IgD-negative memory B cell (primary cell): ENCODE data around the gene UST. TPM values are rescaled to one million over a fixed set of nuclear protein-coding genes. Genes with fewer than 3 reads are reported as not detected.

ENCODE experiments used
- H3K27ac Mint-ChIP-seq, 3 donors: one replicate each; pipeline ENCODE4 v1.8.0; 2020 to 2022; ENCODE audit warnings: mild to moderate bottlenecking in 3 of 3, mixed read lengths in 3 of 3, moderate library complexity in 1 of 3
- H3K27me3 Mint-ChIP-seq: one replicate; pipeline ENCODE4 v1.8.0; 2021; ENCODE audit warnings: mixed read lengths
- H3K36me3 Mint-ChIP-seq: one replicate; pipeline ENCODE4 v1.8.0; 2020; ENCODE audit warnings: mild to moderate bottlenecking, mixed read lengths
- H3K4me1 Mint-ChIP-seq, 3 donors: one replicate each; pipeline ENCODE4 v1.8.0; 2020 to 2022; ENCODE audit warnings: mixed read lengths in 3 of 3, mild to moderate bottlenecking in 1 of 3
- H3K4me3 Mint-ChIP-seq, 4 donors: one replicate each; pipeline ENCODE4 v1.8.0; 2020 to 2022; ENCODE audit warnings: mild to moderate bottlenecking in 4 of 4, mixed read lengths in 4 of 4, moderate library complexity in 3 of 4
- H3K9me3 Mint-ChIP-seq, 3 donors: one replicate each; pipeline ENCODE4 v1.8.0; 2020 to 2021; ENCODE audit warnings: mixed read lengths in 3 of 3, mild to moderate bottlenecking in 1 of 3
- polyA plus RNA-seq: library from polyadenylated mRNA; unstranded; fragments of 300-500 nt; fragmentation: Illumina TruSeq; gene quantifications from one replicate; pipeline ENCODE4 v1.2.3, GENCODE V29; 2021

UST gene
- polyA plus RNA-seq, 1 donor from 2014 or later, result 1.3 TPM

GRCh38 chr6:149076355-149076734 lies 329.5 kb downstream of the UST start:
- H3K27me3 Mint-ChIP-seq, result no peaks in the 10 kb centered on the region
- H3K4me3 Mint-ChIP-seq, result no peak overlapping the region
- no peaks in the 10 kb centered on the region for H3K9me3 Mint-ChIP-seq
- H3K36me3 Mint-ChIP-seq, result peaks cover 15% of the 10 kb centered on the region
- no peak overlapping the region for H3K27ac Mint-ChIP-seq
- H3K4me1 Mint-ChIP-seq, result peaks cover 0 to 4% (median 2%) of the 10 kb centered on the region in 3 donors

- no peak overlapping the region for H3K27ac Mint-ChIP-seq
- peaks cover 2 to 7% (median 5%) of the 10 kb centered on the region in 3 donors for H3K4me1 Mint-ChIP-seq
Observed at GRCh38 chr6:149077208-149077607, 330.4 kb downstream of the UST start.

GRCh38 chr6:149078211-149078782 lies 331.5 kb downstream of the UST start:
- H3K4me1 Mint-ChIP-seq, result peaks cover 3 to 7% (median 5%) of the 10 kb centered on the region in 3 donors
- H3K9me3 Mint-ChIP-seq, result no peaks in the 10 kb centered on the region
- no peak overlapping the region for H3K4me3 Mint-ChIP-seq
- peak overlapping the region in 1 of 3 donors; percentile 42 for H3K27ac Mint-ChIP-seq
- H3K27me3 Mint-ChIP-seq, result no peaks in the 10 kb centered on the region
- peaks cover 12% of the 10 kb centered on the region for H3K36me3 Mint-ChIP-seq

More at GRCh38 chr6:149077208-149077607, 330.4 kb downstream of the UST start:
- H3K4me3 Mint-ChIP-seq, result no peak overlapping the region
- H3K36me3 Mint-ChIP-seq, result peaks cover 14% of the 10 kb centered on the region
- H3K27me3 Mint-ChIP-seq, result no peaks in the 10 kb centered on the region
- H3K9me3 Mint-ChIP-seq, result no peaks in the 10 kb centered on the region

- H3K36me3 Mint-ChIP-seq, result peaks cover 6% of the 10 kb centered on the region
- H3K27ac Mint-ChIP-seq, result no peak overlapping the region
- H3K4me1 Mint-ChIP-seq, result peaks cover 3 to 7% (median 5%) of the 10 kb centered on the region in 3 donors
- no peaks in the 10 kb centered on the region for H3K9me3 Mint-ChIP-seq
- H3K27me3 Mint-ChIP-seq, result no peaks in the 10 kb centered on the region
- H3K4me3 Mint-ChIP-seq, result no peak overlapping the region
Observed at GRCh38 chr6:149079456-149079855, 332.6 kb downstream of the UST start.

- Mint-ChIP-seq H3K36me3 (peaks cover 2% of the 10 kb centered on the region), H3K4me1 (peaks cover 3 to 7% (median 5%) of the 10 kb centered on the region in 3 donors), H3K4me3 (no peak overlapping the region), H3K27ac (no peak overlapping the region), H3K9me3 (no peaks in the 10 kb centered on the region), H3K27me3 (no peaks in the 10 kb centered on the region)
Observed at GRCh38 chr6:149079911-149080491, 333.2 kb downstream of the UST start.

- no peak overlapping the region for H3K4me3 Mint-ChIP-seq
- H3K27me3 Mint-ChIP-seq, result no peaks in the 10 kb centered on the region
- H3K36me3 Mint-ChIP-seq, result peaks cover 2% of the 10 kb centered on the region
- H3K9me3 Mint-ChIP-seq, result no peaks in the 10 kb centered on the region
- H3K27ac Mint-ChIP-seq, result no peak overlapping the region
- H3K4me1 Mint-ChIP-seq, result peaks cover 3 to 7% (median 5%) of the 10 kb centered on the region in 3 donors
Observed at GRCh38 chr6:149080511-149080910, 333.7 kb downstream of the UST start.

- Mint-ChIP-seq H3K27ac (no peak overlapping the region), H3K4me1 (peaks cover 3 to 7% (median 5%) of the 10 kb centered on the region in 3 donors), H3K36me3 (peaks cover 2% of the 10 kb centered on the region), H3K4me3 (no peak overlapping the region), H3K9me3 (no peaks in the 10 kb centered on the region), H3K27me3 (no peaks in the 10 kb centered on the region)
Observed at GRCh38 chr6:149081281-149081680, 334.5 kb downstream of the UST start.

GRCh38 chr6:149082320-149082719 lies 335.5 kb downstream of the UST start:
- Mint-ChIP-seq H3K27me3 (no peaks in the 10 kb centered on the region), H3K36me3 (peaks cover 2% of the 10 kb centered on the region), H3K4me3 (no peak overlapping the region), H3K9me3 (no peaks in the 10 kb centered on the region), H3K4me1 (peaks cover 3 to 7% (median 5%) of the 10 kb centered on the region in 3 donors), H3K27ac (peak overlapping the region in 1 of 3 donors; percentile 63)

- H3K27me3 Mint-ChIP-seq, result no peaks in the 10 kb centered on the region
- H3K36me3 Mint-ChIP-seq, result peaks cover under 1% of the 10 kb centered on the region
- no peaks in the 10 kb centered on the region for H3K9me3 Mint-ChIP-seq
- H3K27ac Mint-ChIP-seq, result no peak overlapping the region
- no peak overlapping the region for H3K4me3 Mint-ChIP-seq
- peaks cover 3 to 7% (median 5%) of the 10 kb centered on the region in 3 donors for H3K4me1 Mint-ChIP-seq
Observed at GRCh38 chr6:149084026-149084425, 337.2 kb downstream of the UST start.

GRCh38 chr6:149084808-149085556 lies 338.2 kb downstream of the UST start:
- no peaks in the 10 kb centered on the region for H3K9me3 Mint-ChIP-seq
- H3K4me1 Mint-ChIP-seq, result peaks cover 3 to 7% (median 5%) of the 10 kb centered on the region in 3 donors
- no peaks in the 10 kb centered on the region for H3K27me3 Mint-ChIP-seq
- no peak overlapping the region for H3K4me3 Mint-ChIP-seq
- no peak overlapping the region for H3K27ac Mint-ChIP-seq
- H3K36me3 Mint-ChIP-seq, result no peaks in the 10 kb centered on the region

- Mint-ChIP-seq H3K36me3 (no peaks in the 10 kb centered on the region), H3K27ac (no peak overlapping the region), H3K4me1 (peaks cover 3 to 7% (median 5%) of the 10 kb centered on the region in 3 donors), H3K27me3 (no peaks in the 10 kb centered on the region), H3K9me3 (no peaks in the 10 kb centered on the region), H3K4me3 (no peak overlapping the region)
Observed at GRCh38 chr6:149085557-149085938, 338.7 kb downstream of the UST start.

- no peaks in the 10 kb centered on the region for H3K36me3 Mint-ChIP-seq
- no peak overlapping the region for H3K4me3 Mint-ChIP-seq
- no peaks in the 10 kb centered on the region for H3K27me3 Mint-ChIP-seq
- H3K4me1 Mint-ChIP-seq, result peaks cover under 1 to 5% (median 3%) of the 10 kb centered on the region in 3 donors
- H3K27ac Mint-ChIP-seq, result peak overlapping the region in 1 of 3 donors; percentile 28
- no peaks in the 10 kb centered on the region for H3K9me3 Mint-ChIP-seq
Observed at GRCh38 chr6:149086363-149086762, 339.5 kb downstream of the UST start.

GRCh38 chr6:149087898-149088297 lies 341.1 kb downstream of the UST start:
- H3K9me3 Mint-ChIP-seq, result no peaks in the 10 kb centered on the region
- no peaks in the 10 kb centered on the region for H3K4me1 Mint-ChIP-seq
- no peaks in the 10 kb centered on the region for H3K36me3 Mint-ChIP-seq
- peaks cover 2% of the 10 kb centered on the region for H3K27me3 Mint-ChIP-seq
- no peak overlapping the region for H3K4me3 Mint-ChIP-seq
- no peak overlapping the region for H3K27ac Mint-ChIP-seq

- H3K9me3 Mint-ChIP-seq, result no peaks in the 10 kb centered on the region
- H3K4me1 Mint-ChIP-seq, result peaks cover 0 to 3% (median 0%) of the 10 kb centered on the region in 3 donors
- H3K4me3 Mint-ChIP-seq, result no peak overlapping the region
- peaks cover 2% of the 10 kb centered on the region for H3K27me3 Mint-ChIP-seq
- no peaks in the 10 kb centered on the region for H3K36me3 Mint-ChIP-seq
- H3K27ac Mint-ChIP-seq, result no peak overlapping the region
Observed at GRCh38 chr6:149088361-149088760, 341.5 kb downstream of the UST start.

- no peak overlapping the region for H3K4me3 Mint-ChIP-seq
- no peaks in the 10 kb centered on the region for H3K9me3 Mint-ChIP-seq
- peaks cover 2% of the 10 kb centered on the region for H3K27me3 Mint-ChIP-seq
- peaks cover 0 to 8% (median 0%) of the 10 kb centered on the region in 3 donors for H3K4me1 Mint-ChIP-seq
- H3K27ac Mint-ChIP-seq, result no peak overlapping the region
- no peaks in the 10 kb centered on the region for H3K36me3 Mint-ChIP-seq
Observed at GRCh38 chr6:149089510-149089909, 342.7 kb downstream of the UST start.
